Stimulated activated CD8-positive, alpha-beta memory T cell treated with anti-CD3 and anti-CD28 coated beads, Interleukin-7, amount 100 ng/mL, for 24 hours (primary cell): ENCODE data around the gene PRSS33.

Experiments
- DNase-seq: peaks from one replicate; pipeline ENCODE4 v3.0.0-alpha.2; 2020; ENCODE audit warnings: low read depth

Gene PRSS33

GRCh38 chr16:2798723-2799204 lies 11.4 kb upstream of the PRSS33 start:
- no peak for DNase-seq

DNA sequence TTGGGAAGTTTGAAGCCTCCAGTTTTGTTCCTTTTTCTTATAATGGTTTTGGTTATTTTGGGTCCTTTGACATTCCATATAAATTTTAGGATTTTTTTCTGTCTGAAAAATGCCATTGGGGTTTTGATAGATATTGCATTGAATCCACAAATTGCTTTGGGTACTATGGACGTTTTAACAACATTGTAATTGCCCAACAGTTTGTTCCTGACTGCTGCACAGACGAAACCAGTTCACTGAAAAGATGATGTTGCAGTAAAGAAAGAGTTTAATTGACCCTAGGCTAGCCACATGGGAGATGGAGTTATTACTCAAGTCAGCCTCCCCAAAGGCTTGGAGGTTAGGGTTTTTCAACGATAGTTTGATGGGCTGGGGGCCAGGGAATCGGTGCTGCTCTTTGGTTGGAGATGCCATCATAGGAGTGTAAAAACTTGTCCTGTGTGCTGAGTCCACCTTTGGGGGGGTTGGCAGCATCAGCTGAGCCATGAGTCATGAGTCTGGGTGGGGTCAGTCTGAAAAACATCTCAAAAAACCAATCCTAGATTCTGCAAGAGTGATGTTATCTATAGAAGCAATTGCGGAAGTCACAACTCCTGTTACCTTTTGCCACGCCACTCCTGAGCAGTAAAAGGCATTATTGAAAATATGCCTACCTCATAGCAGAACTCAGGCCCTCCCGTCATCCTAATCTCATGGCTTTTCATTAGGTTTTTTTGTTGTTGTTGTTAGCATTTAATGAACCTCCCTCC lies 8.2 kb upstream of the PRSS33 start:
- no peak for DNase-seq

DNA sequence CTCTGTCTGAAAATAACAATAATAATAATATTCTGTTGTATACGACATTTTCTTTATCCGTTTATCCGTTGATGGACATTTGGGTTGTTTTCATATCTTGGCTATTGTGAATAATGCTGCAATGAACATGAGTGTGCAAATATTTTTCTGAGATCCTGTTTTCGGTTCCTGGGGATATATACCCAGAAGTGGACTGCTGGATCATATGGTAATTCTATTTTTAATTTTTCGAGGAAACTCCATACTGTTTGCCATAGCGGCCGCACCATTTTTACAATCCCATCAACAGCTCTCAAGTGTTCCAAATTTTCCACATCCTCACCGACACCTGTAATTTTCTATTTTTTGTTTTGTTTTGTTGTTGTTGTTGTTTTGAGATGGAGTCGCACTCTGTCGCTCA lies 5.6 kb upstream of the PRSS33 start:
- no peak for DNase-seq

GRCh38 chr16:2791174-2791573 lies 3.8 kb upstream of the PRSS33 start:
- no peak for DNase-seq

DNA sequence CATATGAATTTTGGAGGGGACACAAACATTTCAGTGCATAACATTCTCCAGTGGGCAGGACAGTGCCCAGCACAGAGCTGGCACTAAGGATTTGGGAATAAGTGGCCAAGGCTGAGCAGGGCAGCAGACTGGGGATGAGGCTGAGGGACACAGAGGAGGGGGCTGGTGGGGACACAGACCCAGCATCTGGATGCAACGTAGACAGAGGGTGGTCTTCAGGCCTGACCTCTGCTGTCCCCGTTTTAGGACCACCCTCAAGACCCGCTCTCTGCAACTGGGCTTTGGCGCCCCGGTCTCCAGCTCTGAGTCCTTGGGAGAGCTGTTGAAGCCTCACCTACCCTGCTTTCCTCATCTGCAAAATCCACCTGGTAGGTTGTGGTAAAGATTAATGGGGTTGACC lies 3.3 kb upstream of the PRSS33 start:
- no peak for DNase-seq

DNA sequence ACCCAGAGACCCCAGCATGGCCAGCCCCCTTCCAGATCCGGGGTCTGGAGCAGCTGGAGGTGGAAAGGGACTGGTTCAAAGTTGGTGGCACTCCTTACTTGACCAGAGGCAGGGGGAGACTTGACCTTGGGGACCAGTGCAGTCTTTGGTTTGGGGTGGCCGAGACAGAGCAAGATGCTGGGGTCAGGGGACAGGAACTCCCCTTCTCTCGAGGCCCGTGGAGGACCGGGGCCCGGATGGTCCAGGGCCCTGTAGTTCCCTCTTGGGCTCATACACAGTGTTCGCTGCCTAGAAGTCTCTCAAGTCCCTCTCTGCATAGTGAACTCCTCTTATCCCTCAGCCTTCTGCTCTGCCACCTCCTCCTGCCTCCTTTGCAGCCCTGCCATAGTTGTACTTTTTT lies 601 bp upstream of the PRSS33 start:
- DNase-seq: no peak

DNA sequence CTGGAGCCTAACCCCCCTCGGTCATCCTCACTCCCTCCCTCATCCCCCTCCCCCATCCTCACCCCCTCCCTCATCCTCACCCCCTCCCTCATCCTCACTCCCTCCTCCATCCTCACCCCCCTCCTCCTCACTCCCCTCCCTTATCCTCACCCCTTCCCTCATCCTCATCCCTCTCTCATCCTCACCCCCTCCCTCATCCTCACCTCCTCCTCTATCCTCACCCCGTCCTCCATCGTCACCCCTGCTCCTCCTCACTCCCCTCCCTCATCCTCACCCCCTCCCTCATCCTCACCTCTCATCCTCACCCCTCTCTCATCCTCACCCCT lies 571 bp downstream of the PRSS33 start:
- no peak for DNase-seq

DNA sequence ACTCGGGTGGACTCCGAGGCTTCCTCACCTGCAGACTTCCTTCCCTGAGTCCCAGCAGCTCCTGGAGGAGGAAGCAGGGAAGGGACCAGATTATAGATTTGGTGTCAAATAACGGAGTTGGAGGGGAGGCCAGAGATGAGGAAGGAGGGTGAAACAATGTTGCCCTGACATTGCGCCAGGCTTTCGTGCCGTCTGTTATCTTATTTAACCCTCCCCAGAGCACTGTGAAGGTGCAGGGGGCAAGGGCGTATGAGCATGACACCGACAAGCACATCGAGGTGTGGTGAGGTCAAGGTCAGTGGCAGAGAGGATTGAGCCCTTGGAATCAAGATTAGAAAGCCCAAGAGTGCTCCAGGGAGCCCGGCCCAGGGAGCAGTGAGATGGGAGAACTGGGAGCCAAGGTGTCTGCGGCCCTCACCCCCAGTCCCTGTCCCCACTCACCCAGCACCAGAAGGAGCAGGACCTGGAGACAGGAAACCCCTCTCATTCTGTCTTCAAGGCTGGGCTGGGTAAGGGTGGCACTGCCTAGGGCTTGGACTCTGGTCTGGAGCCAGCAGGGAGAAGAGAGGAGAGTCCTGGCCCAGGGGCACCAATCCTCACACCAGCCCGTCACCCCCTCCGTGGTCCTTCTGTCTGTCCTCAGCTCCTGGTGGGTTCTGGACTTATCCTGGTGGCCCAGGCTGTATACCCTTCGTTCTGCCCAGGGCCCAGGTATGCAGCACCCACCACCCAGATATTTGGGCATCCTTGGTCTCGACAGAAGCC lies 1.1 kb downstream of the PRSS33 start:
- no peak for DNase-seq

DNA sequence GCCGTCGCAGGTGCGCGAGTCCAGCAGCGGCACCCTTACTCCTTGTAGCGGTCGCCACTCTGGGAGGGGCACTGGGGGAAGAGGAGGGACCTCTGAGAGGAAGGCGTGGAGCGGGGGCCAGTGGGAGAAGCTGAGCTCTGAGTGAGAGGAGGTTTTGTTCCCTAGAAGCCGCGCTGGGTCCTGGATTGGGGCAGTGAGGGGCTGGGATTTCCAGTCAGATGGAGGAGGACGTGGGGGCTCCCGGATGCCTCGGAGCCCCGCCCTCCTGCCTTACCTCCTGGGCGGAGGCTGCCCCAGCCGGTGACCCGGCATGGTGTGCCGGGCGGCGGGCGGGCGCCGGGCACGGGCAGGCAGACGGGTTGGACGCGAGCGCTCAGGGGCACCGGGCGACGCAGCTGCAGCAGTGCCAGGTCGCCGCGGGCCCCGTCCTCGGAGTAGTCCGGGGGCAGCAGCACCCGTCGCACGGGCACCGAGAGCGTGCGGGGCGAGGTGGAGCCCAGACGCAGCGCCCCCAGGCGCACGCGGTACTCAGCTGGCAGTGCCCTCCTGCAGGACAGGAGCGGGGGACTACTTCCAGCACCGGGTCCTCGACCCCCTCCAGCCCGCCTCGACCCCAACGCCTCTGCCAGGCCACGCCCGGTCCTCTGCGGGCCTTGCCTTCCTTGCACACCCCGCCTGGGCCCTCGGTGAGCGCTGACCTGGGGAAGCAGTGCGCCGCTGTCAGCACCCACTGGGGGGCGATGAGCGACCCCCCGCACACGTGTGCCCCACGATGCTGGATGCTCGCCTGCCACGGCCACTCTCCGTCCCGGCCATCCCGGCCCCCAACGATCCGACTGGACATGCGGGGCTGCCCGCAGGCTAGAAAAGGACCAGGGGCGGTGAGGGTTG lies 2.0 kb downstream of the PRSS33 start:
- no peak for DNase-seq

DNA sequence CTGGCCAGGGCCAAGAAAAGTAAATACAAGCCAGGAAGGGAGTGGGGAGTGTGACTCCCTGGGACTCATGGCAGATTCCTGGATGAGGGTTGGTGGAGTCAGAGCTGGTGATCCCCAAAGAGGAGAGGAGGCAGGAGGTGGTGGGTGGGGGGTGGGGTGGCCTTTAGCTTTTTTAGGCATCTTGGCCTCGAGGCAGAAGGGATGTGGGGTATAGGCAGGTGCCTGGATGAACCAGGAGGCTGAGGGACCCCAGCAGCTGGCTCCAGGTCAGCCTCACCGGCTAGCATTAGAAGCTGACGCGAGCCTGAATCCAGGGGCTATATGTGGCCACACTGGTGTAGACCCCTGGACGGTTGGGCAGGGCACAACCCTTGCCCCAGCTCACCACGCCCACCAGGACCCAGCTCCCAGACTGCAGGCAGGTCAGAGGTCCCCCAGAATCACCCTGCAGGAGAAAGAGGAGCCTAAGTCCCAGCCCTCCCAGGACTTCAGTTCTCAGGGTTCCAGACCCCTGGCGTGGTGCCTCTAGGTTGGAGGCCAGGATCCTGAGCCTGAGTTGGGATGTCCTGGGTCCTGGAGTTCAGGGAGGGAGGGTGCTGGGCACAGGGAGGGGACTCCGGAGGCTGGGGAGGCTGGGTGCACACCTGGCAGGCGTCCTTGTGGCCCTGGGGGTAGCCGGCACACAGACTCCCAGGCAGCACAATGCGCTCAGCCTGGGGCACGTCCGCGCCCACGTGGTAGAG lies 2.8 kb downstream of the PRSS33 start:
- DNase-seq: no peak

- DNase-seq: no peak
These were observed 3.6 kb downstream of the PRSS33 start for GRCh38 chr16:2783581-2784357.

DNA sequence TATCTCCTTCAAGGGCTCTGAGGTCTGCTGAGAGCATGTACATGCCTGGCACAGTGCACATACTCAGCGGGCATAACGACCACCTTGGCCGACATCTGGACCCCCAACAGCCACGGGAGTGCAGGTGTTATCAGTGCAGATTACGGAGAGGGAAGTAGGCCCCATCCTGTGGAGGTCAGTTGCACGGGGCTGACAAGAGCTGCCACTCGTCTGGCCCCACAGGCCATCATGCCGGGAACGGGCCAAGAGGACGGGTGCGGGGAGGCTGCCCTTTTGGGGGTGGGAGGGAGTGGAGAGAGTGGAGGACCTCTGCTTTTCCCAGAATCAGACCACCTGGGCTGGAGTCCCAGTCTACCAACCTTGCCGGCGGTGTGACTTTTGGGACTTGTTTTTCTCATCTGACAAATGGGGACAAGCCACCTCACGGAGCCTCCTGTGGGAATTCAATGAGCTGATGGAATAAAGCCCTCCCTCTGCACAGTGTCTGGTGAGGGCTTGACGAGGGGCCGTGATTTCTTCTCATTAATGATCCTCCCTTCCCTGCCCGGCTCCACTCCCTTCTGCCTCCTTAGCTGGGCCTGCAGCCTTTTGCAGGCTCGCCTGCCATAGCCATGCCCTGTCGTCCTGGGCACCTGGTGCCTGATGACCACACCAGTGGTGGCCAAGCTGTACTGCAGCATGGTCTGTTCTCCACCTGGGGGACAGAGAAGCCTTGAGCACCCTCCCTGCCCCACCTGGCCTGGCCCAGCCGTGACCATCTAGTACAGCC lies 4.6 kb downstream of the PRSS33 start:
- DNase-seq: no peak

DNA sequence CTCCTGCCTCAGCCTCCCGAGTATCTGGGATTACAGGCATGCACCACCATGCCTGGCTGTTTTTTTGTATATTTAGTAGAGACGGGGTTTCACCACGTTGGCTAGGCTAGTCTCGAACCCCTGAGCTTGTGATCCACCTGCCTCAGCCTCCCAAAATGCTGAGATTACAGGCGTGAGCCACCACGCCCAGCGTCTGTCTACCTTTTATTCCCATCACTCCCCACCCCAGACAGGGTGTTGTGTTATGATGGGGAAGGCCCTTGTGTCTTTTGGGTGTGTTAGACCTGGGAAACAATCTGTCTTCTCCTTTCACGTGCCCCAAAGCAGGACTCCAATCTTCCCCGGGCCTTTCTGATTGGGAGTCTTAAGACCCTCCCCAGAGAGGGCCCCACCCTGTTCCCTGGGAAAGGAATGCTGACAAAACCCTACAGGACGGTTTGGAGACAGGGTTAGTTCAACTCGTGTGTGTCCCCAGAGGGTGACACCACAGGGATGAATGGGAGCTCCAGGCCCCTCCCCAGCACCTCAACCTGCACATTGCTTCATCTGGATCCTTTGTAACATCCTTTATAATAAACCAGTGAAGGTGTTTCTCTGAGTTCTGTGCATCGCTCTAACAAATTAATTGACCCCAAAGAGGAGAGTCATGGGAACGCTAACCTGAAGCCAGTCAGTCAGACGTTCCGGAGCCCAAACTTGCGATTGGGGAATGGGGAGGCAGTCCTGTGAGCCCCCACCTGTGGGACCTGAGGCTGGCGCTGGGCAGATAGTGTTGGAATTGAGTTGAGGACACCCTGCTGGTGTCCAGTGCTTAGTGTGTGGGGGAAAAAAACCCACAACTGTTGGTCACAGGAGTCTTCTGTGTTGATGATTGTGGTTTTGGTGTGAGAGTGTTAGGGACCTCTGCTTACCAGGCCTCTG lies 7.1 kb downstream of the PRSS33 start:
- no peak for DNase-seq

DNA sequence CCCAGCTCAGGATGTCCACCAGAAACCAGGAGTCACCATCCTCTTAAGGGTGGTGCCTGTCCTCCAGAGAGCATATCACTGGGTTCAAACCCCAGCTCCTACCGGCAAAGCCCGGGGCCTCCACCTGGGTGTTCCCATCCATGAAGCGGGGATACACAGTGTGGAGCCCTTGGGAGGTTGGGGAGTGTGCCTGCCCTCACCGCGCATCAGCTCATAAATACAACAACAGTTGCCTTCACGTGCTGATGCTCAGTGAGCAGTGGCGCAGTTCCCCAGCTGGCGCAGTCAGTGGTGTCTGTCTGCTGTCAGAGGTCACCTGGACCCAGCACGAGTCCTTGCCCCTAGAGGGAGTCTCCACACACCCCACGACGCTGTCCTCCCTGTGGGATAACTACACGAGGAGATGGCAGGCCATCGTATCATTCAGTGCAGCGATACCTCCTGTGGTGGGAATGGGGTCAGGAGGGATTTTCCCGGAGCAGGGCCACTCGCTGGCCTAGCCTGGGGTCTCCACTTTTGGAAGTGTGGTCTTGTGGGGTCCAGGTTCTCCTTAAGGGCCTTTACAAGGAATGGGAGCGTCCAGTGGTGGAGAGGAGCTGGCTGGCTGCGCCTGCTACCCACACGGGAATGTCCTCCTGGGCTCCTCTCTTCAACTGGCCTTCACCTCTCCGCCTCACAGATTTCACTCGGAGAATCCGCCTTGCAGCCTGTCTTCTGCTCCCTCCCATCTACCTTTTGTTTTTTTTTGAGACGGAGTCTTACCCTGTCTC lies 8.0 kb downstream of the PRSS33 start:
- DNase-seq: no peak

- DNase-seq: no peak
These were observed 8.8 kb downstream of the PRSS33 start for GRCh38 chr16:2778630-2778958.

DNA sequence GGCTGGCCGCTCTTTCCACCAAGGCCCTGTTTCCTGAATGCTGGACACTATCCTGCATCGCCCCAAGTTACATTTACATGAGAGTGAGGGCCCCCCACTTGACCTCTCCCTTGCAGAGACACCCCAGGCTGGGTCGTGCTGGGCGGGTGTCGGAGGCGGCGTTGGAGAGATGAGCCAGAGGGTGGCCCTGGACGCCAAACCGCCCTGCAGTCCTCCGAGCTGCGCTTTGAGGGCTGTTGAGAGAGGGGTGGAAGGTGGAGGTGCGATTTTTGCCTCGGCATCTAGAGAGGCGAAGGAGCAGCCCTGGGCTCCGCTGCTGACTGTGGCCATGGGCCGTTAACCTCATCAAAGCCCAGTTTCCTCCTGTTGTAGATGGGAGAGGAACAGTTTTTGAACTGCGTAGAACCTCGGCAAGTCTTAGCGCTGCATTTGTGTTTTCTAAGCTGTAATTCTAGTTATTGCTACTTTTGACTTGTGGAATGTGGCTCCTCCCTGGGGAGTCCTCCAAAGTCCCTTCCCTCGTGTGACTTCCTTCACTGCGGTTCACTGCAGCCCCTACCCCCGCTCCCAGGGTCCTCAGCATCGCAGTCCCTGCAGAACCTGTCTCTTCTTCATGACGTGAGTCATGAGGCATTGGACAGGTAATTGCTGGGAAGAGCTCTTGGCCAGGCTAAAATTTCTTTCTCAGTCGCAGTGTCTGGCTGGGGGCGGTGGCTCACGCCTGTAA lies 9.3 kb downstream of the PRSS33 start:
- DNase-seq: no peak

DNA sequence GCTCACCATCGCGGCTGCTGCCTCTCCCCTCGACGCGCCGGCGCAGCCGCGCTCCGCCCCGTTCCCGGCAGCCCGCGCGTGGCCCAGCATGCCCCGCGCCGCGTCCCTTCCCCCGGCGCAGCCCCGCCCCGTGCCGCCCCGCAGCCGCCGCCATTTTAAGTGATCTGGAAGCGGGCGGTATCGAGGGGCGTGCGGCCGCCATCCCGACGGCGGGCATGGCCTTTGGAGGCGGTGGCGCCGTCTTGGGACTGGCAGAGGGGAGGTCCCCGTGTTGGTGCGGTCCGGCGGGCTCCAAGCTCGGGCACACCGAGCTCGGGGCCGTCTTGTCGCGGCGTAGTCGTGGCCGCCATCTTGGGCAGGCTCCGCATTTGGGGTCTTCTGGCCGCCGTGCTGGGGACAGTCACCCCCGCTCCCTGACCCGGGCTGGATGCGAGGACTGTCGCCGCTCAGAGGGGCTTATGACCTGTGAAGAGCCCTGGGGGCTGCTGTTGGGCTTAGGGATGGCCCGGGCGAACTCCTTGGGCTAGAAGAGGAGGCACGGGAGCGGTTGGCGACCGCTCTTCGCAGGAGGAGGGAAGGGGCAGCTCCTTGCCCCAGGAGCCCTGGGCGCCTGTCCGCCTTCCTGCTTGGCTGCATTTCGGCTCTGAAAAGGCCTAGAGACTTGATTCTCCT lies 10.0 kb downstream of the PRSS33 start, which contains the start of gene ELOB:
ELOB (minus strand) TSS at position 50 of the 672 bp plus-strand sequence; CDS start at position 9, 41 bp downstream.
- DNase-seq: peak; percentile 82
